Stomach (tissue), 4 donors: Measurements from ENCODE around the gene MICAL3.
A peak's percentile ranks its signal among the peaks of the same experiment; 100 is the strongest.

Source experiments
- POLR2A ChIP-seq, 4 donors: fragments of 450-650 bp; IDR thresholded peaks; one replicate each; pipeline ENCODE4 v1.6.1; 2016; ENCODE audit warnings: antibody characterized with exemption in 4 of 4, control low read depth in 2 of 4, mild to moderate bottlenecking in 1 of 4, moderate library complexity in 1 of 4
- POLR2AphosphoS5 ChIP-seq, 3 donors: sonication (generic); formaldehyde crosslinking; IDR thresholded peaks; one replicate each; pipeline ENCODE4 v1.6.1; 2016; ENCODE audit warnings: antibody characterized with exemption in 3 of 3
- TF ChIP-seq, protein P1 (sequence below), 7 experiments: fragments of 450-650 bp in 4 of 7; fragments of 200-600 bp in 3 of 7; sonication (generic) in 3 of 7; IDR thresholded peaks; one replicate each; pipeline ENCODE4 v1.5.1; 2016 to 2019; ENCODE audit warnings: antibody characterized with exemption in 7 of 7, control low read depth in 2 of 7, mild to moderate bottlenecking in 1 of 7

DNA sequence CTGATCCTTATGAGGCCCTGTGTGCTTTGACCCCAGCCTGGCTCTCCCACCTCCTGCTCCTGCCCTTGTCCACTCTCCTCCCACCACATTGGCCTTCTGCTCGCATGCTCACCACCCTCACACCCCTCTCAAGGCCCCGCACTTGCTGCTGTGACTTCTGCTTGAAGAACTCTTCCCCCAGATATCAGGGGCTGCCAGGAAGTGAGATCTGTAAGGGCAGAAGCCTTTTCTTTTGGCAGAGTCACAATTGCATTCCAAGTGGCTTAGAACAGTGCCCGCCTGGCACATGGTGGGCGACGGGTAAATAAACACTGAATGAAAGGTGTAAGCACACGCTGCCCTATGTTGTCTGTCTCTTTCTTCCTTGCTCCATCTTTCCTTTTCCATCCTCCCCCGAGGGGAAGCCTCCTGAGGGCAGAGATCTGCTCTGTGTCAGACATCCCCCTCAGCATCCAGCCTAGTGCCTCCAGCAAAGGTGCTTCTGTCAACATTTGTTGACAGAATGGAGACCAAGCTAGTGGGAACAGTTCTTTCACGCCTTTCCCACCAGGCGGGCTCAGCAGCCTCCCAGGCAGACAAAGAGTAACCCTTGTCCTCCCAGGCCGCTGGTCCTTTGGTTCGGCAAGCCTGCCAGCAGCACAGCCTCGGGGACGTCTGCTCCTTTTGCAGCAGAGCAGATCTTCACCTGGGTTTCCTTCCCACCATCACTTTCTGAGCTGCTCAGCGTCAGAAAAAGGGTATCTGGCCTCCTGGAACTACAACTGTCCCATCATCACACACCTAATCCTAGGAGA, 43.4 kb upstream of the MICAL3 start:
- TF ChIP-seq, protein P1, sequence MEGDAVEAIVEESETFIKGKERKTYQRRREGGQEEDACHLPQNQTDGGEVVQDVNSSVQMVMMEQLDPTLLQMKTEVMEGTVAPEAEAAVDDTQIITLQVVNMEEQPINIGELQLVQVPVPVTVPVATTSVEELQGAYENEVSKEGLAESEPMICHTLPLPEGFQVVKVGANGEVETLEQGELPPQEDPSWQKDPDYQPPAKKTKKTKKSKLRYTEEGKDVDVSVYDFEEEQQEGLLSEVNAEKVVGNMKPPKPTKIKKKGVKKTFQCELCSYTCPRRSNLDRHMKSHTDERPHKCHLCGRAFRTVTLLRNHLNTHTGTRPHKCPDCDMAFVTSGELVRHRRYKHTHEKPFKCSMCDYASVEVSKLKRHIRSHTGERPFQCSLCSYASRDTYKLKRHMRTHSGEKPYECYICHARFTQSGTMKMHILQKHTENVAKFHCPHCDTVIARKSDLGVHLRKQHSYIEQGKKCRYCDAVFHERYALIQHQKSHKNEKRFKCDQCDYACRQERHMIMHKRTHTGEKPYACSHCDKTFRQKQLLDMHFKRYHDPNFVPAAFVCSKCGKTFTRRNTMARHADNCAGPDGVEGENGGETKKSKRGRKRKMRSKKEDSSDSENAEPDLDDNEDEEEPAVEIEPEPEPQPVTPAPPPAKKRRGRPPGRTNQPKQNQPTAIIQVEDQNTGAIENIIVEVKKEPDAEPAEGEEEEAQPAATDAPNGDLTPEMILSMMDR (IDR thresholded peaks at IDR 0.05): no peak
- no peak for TF ChIP-seq POLR2A (IDR thresholded peaks at IDR 0.05)
- peak in 1 of 3 donors; percentile 12 for TF ChIP-seq POLR2AphosphoS5 (IDR thresholded peaks at IDR 0.05)
